Measurements from ENCODE around the gene ALKBH8. TPM values are rescaled to one million over a fixed set of nuclear protein-coding genes. Genes with fewer than 3 reads are reported as not detected.

The ALKBH8 gene, protein sequence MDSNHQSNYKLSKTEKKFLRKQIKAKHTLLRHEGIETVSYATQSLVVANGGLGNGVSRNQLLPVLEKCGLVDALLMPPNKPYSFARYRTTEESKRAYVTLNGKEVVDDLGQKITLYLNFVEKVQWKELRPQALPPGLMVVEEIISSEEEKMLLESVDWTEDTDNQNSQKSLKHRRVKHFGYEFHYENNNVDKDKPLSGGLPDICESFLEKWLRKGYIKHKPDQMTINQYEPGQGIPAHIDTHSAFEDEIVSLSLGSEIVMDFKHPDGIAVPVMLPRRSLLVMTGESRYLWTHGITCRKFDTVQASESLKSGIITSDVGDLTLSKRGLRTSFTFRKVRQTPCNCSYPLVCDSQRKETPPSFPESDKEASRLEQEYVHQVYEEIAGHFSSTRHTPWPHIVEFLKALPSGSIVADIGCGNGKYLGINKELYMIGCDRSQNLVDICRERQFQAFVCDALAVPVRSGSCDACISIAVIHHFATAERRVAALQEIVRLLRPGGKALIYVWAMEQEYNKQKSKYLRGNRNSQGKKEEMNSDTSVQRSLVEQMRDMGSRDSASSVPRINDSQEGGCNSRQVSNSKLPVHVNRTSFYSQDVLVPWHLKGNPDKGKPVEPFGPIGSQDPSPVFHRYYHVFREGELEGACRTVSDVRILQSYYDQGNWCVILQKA
- total RNA-seq = 1 to 10 TPM; 2.6 to 3.6 TPM

DNA sequence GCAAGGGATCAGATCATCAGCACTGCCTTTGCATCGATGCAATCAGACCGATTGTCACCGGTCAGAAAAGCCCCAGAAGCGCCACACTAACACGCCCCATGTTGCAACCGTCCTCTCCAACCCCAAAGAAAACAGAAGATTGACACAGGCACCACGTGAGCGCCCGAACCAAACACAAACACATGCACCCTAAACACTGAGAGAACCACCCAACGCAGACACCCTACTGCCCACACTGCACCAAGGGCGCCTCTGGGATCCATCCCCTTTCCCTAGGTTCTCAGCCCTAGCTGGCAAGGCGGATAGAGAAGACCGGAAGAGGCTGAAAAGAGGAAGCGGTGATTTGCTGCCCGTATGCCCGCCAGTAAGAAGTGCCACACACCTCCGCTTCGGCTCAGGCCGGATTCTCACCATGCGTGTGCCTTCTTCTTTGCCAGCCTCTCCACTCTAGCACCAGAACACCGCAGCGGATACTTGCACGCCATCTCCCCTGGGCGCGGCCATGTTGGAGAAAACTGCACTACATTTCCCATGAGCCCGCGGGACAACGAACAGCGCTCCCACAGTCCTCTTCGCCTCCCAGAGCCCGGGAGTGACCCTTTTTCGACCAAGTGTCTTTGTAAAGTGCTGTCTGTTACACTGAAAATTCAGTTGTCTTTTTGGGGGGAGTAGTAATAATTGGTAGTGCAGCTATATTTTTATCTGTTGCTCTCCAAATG, at the start of gene ALKBH8:
ALKBH8 (minus strand) TSS at position 517 of the 719 bp plus-strand sequence. CDS start 4,842 bp downstream, outside the sequence.
- H3K4me3 ChIP-seq = peak within 1 kb of the TSS; percentile 84 to 85
- no peaks in the 10 kb centered on the region for H3K27me3 ChIP-seq
- H3K4me1 ChIP-seq = peaks cover 16% of the 10 kb centered on the region
- TF ChIP-seq, protein P1, sequence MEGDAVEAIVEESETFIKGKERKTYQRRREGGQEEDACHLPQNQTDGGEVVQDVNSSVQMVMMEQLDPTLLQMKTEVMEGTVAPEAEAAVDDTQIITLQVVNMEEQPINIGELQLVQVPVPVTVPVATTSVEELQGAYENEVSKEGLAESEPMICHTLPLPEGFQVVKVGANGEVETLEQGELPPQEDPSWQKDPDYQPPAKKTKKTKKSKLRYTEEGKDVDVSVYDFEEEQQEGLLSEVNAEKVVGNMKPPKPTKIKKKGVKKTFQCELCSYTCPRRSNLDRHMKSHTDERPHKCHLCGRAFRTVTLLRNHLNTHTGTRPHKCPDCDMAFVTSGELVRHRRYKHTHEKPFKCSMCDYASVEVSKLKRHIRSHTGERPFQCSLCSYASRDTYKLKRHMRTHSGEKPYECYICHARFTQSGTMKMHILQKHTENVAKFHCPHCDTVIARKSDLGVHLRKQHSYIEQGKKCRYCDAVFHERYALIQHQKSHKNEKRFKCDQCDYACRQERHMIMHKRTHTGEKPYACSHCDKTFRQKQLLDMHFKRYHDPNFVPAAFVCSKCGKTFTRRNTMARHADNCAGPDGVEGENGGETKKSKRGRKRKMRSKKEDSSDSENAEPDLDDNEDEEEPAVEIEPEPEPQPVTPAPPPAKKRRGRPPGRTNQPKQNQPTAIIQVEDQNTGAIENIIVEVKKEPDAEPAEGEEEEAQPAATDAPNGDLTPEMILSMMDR (IDR thresholded peaks at IDR 0.05) = peak in 1 of 7 experiments; percentile 4
- peak in 2 of 3 donors; percentile 37 to 44 for TF ChIP-seq POLR2A (IDR thresholded peaks at IDR 0.05)
- no peaks in the 10 kb centered on the region for H3K36me3 ChIP-seq (replicated peaks in 1 of 2; ENCODE audit: insufficient read depth in 1 of 2, low read depth in 2 of 2)
- H3K27ac ChIP-seq = peak within 1 kb of the TSS; percentile 51 to 75 (median 64)
- H3K9me3 ChIP-seq = no peaks in the 10 kb centered on the region
- intact Hi-C loops (cut with DNase I) = no loop called here
- DNase-seq (peak; percentile 69 to 81 (median 71)), ATAC-seq (peak; percentile 91)
- 0% methylated on average over 24 to 32 of the region's 32 CpGs for WGBS, 2 donors

DNA sequence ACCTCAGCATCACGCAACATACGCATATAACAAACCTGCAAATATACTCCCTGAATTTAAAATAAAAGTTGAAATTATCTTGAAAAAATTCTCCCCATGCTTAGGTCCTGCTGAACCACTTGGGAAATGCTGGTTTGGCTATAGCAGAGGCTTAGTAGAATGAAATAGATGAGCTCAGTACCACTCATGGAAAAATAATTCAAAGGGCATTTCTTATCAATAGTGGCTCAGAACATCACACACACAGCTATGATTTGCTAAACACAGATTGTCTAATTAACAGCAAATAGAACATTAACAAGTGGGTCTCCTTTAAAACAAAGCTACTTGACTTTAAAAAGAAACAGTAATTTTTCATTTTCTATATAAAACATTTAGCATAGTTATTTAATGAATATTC, 46.9 kb upstream of the ALKBH8 start:
- ATAC-seq (no peak), DNase-seq (no peak)
- Histone ChIP-seq H3K9me3 (no peaks in the 10 kb centered on the region), H3K27me3 (no peaks in the 10 kb centered on the region), H3K36me3 (replicated peaks in 1 of 2; ENCODE audit: insufficient read depth in 1 of 2, low read depth in 2 of 2) (no peaks in the 10 kb centered on the region), H3K27ac (no peak overlapping the region), H3K4me3 (no peak overlapping the region), H3K4me1 (no peaks in the 10 kb centered on the region)
- intact Hi-C loops (cut with DNase I) = no loop called here
- 95 to 98% methylated on average over 2 of the region's 2 CpGs for WGBS, 2 donors
- no peak for TF ChIP-seq POLR2A (IDR thresholded peaks at IDR 0.05)
- TF ChIP-seq, protein P1 (IDR thresholded peaks at IDR 0.05) = no peak

DNA sequence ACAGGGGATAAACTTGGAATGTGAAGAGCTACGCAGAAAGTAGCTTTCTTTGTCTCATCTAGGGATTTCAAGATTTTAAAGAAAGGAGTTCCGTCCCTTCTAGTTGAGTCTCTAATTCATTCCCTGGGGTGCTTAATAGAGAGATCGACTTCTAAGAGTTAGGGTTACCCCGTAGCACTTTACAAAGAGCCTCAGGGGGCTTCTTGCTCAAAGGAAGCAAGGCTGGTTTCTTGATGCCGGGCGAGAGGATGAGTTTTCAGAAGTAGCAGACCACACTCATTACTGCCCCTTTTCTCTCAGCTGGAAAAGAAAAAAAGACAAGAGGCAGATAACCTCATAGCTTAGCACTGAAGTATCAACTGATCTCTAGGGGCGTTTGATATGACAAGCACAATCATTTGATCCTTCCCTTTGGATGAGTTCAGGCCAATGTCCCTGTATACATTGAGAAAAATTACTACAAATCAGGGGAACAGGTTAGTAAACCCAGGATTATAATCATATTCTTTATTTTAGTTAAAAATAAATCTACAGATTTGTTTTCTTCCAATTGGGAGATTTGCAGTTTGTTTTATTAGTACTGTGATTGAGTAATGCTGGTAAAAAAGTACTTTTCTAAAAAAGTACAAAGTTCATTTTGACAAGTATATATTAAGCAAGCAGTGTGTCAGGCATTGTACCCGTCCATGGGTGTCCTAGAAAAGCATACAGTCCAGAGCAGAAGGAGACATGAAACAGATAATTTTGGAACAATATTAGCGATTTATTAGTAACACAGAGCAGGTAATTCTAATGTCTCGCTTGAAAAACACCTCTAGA, 44.1 kb upstream of the ALKBH8 start:
- no peak for ATAC-seq

DNA sequence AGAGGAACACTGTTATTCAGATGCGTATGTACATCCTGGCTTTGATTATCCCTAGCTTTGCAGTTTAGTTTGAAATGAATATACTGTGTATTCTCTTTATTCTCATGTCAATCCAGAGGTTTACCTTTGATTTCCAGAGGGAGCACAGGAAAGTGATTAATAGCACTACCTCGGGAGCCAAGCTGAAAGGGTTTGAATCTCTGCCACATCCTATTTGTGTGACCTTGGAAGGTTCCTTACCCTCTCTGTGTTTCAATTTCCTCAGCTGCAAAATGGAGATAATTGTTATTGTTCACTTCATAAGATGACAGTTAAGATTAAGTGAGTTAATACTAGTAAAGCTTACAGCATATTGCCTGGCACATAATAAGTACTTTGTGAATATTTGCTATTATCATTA, 43.3 kb upstream of the ALKBH8 start:
- no peak for ATAC-seq

More for the DNA sequence above, 44.1 kb upstream of the ALKBH8 start:
- Histone ChIP-seq H3K27me3 (no peaks in the 10 kb centered on the region), H3K36me3 (replicated peaks in 1 of 2; ENCODE audit: insufficient read depth in 1 of 2, low read depth in 2 of 2) (no peaks in the 10 kb centered on the region), H3K4me3 (no peak overlapping the region), H3K9me3 (no peaks in the 10 kb centered on the region), H3K4me1 (no peaks in the 10 kb centered on the region), H3K27ac (no peak overlapping the region)
- intact Hi-C loops (cut with DNase I) = no loop called here
- DNase-seq = no peak
- no peak for TF ChIP-seq POLR2A (IDR thresholded peaks at IDR 0.05)
- TF ChIP-seq, protein P1 (IDR thresholded peaks at IDR 0.05) = no peak
- WGBS, 2 donors = 64% methylated on average over 10 of the region's 10 CpGs

More for the DNA sequence above, 43.3 kb upstream of the ALKBH8 start:
- no peaks in the 10 kb centered on the region for H3K36me3 ChIP-seq (replicated peaks in 1 of 2; ENCODE audit: insufficient read depth in 1 of 2, low read depth in 2 of 2)
- H3K27me3 ChIP-seq = no peaks in the 10 kb centered on the region
- DNase-seq = no peak
- intact Hi-C loops (cut with DNase I) = no loop called here
- WGBS, 2 donors = 18 to 20% methylated on average over 2 of the region's 2 CpGs
- no peaks in the 10 kb centered on the region for H3K4me1 ChIP-seq
- no peak overlapping the region for H3K4me3 ChIP-seq
- no peak for TF ChIP-seq POLR2A (IDR thresholded peaks at IDR 0.05)
- TF ChIP-seq, protein P1 (IDR thresholded peaks at IDR 0.05) = no peak
- no peaks in the 10 kb centered on the region for H3K9me3 ChIP-seq
- H3K27ac ChIP-seq = no peak overlapping the region
